GM19324 (cell line): ENCODE data around the gene SOX13.

Experiments used
- ATAC-seq: cut with Tn5 transposase; IDR thresholded peaks from one replicate; pipeline ENCODE4 v1.9.1; 2021; ENCODE audit warnings: mild to moderate bottlenecking, moderate library complexity; ENCODE audit not compliant: unreplicated experiment, low FRiP score

Gene SOX13

GRCh38 chr1:204059970-204060369 lies 12.9 kb upstream of the SOX13 start:
- no peak for ATAC-seq

- ATAC-seq, result no peak
These were observed 10.8 kb upstream of the SOX13 start for GRCh38 chr1:204062106-204062505.

GRCh38 chr1:204065174-204065985 lies 7.5 kb upstream of the SOX13 start:
- ATAC-seq, result no peak

- no peak for ATAC-seq
These were observed 7.0 kb upstream of the SOX13 start for GRCh38 chr1:204065986-204066300.

- ATAC-seq, result no peak
These were observed 5.0 kb upstream of the SOX13 start for GRCh38 chr1:204067935-204068334.

GRCh38 chr1:204069887-204070286 lies 3.0 kb upstream of the SOX13 start:
- no peak for ATAC-seq

- no peak for ATAC-seq
These were observed 2.0 kb upstream of the SOX13 start for GRCh38 chr1:204070895-204071294.

- no peak for ATAC-seq
These were observed 940 bp downstream of the SOX13 start for GRCh38 chr1:204073837-204074273.

- ATAC-seq, result no peak
These were observed 1.6 kb downstream of the SOX13 start for GRCh38 chr1:204074274-204075138.

GRCh38 chr1:204075139-204075521 lies 2.2 kb downstream of the SOX13 start:
- ATAC-seq, result no peak

GRCh38 chr1:204075890-204076846 lies 3.3 kb downstream of the SOX13 start:
- ATAC-seq, result no peak

GRCh38 chr1:204076891-204077290 lies 4.0 kb downstream of the SOX13 start:
- ATAC-seq, result no peak

GRCh38 chr1:204077979-204078696 lies 5.2 kb downstream of the SOX13 start:
- no peak for ATAC-seq

GRCh38 chr1:204079608-204079999 lies 6.7 kb downstream of the SOX13 start:
- ATAC-seq, result no peak

- ATAC-seq, result no peak
These were observed 7.4 kb downstream of the SOX13 start for GRCh38 chr1:204080163-204080903.

GRCh38 chr1:204081164-204081790 lies 8.4 kb downstream of the SOX13 start:
- ATAC-seq, result no peak

- ATAC-seq, result no peak
These were observed 9.0 kb downstream of the SOX13 start for GRCh38 chr1:204081791-204082513.

GRCh38 chr1:204083491-204083890 lies 10.6 kb downstream of the SOX13 start:
- ATAC-seq, result no peak
